HFF-Myc (cell line): ENCODE results near the gene TTC28.

ENCODE experiments used
- DNase-seq: peaks from one replicate; pipeline ENCODE4 v3.0.0-alpha.2; 2011; ENCODE audit warnings: low read depth; ENCODE audit errors: extremely low read depth
- H3K4me3 ChIP-seq: replicated peaks from 2 replicates; pipeline ENCODE4 v1.5.1; 2011; ENCODE audit warnings: low read depth, mild to moderate bottlenecking, control low read depth, low read length
- TF ChIP-seq, protein P1 (sequence below): IDR thresholded peaks from 2 replicates; pipeline ENCODE4 v1.5.1; 2012; ENCODE audit warnings: mild to moderate bottlenecking, low read depth, low read length, control low read depth; ENCODE audit errors: missing control alignments

TTC28 gene

DNA sequence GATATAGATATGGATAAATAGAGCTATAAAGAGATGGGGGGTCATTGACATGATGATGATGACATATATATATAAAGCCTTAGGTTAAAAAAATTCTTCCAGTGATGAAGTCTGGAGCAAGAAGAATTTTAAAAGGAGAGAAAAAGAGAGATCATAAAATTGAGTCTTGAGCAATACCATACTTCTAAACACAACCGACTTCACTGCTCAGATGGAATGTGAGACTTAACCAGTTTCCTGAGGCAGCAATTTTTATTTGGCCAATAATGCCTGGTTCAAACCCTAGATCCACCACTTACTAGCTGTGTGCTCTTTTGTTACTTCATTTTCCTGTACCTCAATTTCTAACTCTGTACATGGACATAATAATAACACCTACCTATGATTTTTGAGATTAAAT, 229.5 kb downstream of the TTC28 start:
- no peak overlapping the region for H3K4me3 ChIP-seq
- no peak for DNase-seq
- TF ChIP-seq, protein P1, sequence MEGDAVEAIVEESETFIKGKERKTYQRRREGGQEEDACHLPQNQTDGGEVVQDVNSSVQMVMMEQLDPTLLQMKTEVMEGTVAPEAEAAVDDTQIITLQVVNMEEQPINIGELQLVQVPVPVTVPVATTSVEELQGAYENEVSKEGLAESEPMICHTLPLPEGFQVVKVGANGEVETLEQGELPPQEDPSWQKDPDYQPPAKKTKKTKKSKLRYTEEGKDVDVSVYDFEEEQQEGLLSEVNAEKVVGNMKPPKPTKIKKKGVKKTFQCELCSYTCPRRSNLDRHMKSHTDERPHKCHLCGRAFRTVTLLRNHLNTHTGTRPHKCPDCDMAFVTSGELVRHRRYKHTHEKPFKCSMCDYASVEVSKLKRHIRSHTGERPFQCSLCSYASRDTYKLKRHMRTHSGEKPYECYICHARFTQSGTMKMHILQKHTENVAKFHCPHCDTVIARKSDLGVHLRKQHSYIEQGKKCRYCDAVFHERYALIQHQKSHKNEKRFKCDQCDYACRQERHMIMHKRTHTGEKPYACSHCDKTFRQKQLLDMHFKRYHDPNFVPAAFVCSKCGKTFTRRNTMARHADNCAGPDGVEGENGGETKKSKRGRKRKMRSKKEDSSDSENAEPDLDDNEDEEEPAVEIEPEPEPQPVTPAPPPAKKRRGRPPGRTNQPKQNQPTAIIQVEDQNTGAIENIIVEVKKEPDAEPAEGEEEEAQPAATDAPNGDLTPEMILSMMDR = no peak

DNA sequence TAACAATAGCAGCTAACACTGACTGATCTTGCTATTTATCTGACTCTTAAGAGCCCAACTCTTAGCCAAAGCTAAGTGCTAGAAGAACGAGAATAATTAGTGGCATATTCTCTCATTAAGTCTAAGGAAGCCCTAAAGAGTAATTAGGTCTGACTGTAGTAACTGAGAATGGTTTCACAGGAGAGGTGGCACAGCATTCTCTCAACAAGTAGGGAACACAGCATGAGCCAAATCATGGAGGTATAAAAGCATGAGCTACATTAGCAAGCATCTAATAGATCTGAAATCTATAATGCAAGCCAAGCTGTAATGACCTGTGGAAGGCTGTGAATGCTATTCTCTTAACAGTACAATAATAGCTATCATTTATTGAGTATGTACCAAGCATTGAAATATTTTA, 230.6 kb downstream of the TTC28 start:
- TF ChIP-seq, protein P1 = no peak
- H3K4me3 ChIP-seq = no peak overlapping the region
- DNase-seq = no peak

DNA sequence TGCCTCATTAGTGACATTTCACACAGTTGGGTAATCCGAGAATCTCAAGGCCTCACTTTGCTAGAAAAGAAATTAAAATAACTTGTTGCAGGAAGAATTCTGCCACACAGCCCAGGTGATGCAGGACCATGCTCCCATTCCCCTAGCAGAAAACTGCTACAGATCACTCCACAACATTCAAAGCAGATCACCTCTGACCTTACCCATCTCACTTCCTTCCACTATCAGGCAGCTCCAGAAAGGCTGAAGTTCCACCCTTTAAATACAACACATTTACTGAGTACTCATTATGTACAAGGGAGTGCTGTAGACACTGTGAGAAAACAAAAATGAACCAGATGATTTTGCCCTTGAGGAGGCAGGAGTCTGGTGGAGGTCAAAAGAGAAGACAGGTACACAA, 231.0 kb downstream of the TTC28 start:
- no peak for DNase-seq
- H3K4me3 ChIP-seq = no peak overlapping the region
- TF ChIP-seq, protein P1 = no peak

DNA sequence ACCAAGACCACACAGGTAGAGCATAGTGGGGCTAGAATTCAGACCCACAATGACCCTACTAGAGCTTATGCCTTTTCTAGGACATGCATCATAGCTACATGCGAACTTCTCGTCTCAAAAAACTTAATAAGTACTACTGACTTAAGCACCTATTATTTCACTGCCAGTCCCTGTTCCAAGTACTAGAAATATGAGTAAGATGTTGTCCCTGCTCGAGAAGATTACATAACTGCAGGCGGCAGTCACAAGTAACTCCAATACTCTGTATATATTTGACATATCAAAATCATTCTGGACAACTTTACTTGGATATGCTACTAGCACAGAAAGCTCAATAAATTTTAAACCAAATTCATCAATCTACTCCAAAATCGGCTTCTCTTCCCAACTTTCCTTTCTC, 235.0 kb downstream of the TTC28 start:
- no peak for DNase-seq
- H3K4me3 ChIP-seq = no peak overlapping the region
- TF ChIP-seq, protein P1 = no peak

DNA sequence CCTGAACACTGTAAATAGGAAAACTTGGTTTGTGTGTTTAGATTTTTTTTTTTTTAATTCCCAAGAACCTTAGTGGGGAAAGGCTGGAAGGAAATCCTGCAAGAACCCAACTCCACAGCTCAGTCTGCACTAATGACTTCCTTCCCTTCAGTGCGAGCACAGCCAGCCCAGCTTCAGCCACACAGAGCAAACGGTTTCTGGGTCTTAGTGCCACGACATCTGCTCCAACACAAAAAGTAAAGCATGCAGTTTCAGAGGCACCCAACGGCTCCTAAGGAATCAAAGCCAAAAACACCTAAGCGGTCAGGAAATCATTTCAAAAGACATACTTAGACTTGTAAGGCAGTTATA, 236.1 kb downstream of the TTC28 start:
- no peak for DNase-seq
- peak overlapping the region; percentile 52 for H3K4me3 ChIP-seq
- TF ChIP-seq, protein P1 = no peak

DNA sequence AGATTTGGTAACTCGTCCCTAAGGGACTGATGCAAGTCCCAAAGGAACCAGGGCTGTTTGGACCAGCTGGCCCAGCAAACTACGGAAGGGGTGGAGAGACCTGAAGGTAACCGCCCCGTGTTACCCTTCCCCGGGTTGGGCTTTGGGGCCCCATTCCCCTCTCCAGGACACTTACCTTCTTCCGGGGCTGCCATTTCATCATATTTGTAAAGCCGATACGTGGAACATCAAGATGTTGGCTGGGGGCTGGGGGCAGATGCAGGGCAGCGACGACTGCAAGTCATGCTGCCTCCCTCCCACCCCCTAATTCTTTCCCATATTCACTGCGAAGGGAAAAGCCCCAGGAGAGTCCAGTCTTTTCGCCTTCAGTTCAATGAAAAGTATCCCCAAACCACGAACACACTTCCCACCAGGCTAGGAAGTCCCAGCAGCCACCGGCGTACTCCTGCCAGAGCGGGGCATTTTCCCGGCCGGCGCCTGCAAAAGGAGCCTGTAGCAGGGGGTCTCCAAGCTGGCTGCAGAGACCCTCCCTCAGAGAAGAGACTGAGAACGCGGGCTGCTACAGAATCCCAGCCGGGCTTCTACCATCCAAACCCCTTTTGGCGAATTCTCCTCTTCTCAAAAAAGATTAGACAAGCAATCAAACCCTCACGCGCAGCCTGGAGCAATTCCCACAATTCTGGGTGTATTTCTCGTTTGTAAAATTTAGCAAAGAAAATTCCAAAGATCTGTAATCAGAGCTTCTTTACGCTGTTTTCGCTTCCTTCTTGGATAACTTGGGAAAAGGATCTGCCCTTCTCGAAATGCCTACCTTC, 236.7 kb downstream of the TTC28 start:
- no peak for DNase-seq
- TF ChIP-seq, protein P1 = no peak
- peak overlapping the region; percentile 52 for H3K4me3 ChIP-seq
